SU-DHL-6 (cell line): Measurements from ENCODE around the gene ZNF438.
"Not testable (repeated sequence)": the region's sequence is repeated elsewhere in the genome, so short reads cannot be mapped to it uniquely, and the experiment has no call there.

Experiments used
- H2AFZ ChIP-seq: fragments of 200-600 bp; sonication (generic); 2 replicates; pipeline ENCODE4 v1.6.1; 2014; ENCODE audit warnings: low read depth, mild to moderate bottlenecking, moderate library complexity, mixed read lengths, antibody characterized with exemption, low read length; ENCODE audit not compliant: severe bottlenecking
- H3F3A ChIP-seq: fragments of 200-600 bp; shearing (Covaris generic); 2 replicates; pipeline ENCODE4 v1.6.0; 2016; ENCODE audit warnings: antibody characterized with exemption, mild to moderate bottlenecking; ENCODE audit not compliant: insufficient read depth
- H3K27ac ChIP-seq: fragments of 200-600 bp; sonication (generic); 2 replicates; pipeline ENCODE4 v1.5.1; 2016; ENCODE audit warnings: low read depth, mild to moderate bottlenecking, low read length, moderate library complexity, mixed read lengths
- H3K27me3 ChIP-seq: fragments of 200-600 bp; sonication (generic), shearing (Covaris generic); 2 replicates; pipeline ENCODE4 v1.6.0; 2014; ENCODE audit warnings: mild to moderate bottlenecking, low read length
- H3K36me3 ChIP-seq: fragments of 200-600 bp; sonication (generic); 2 replicates; pipeline ENCODE4 v1.6.1; 2014; ENCODE audit warnings: mild to moderate bottlenecking, low read length, mixed read lengths
- H3K4me2 ChIP-seq: fragments of 300-600, 200-600 bp; shearing (Covaris generic), sonication (generic); 2 replicates; pipeline ENCODE4 v1.6.0; 2014; ENCODE audit warnings: low read length, low read depth, mild to moderate bottlenecking; ENCODE audit not compliant: poor library complexity, severe bottlenecking
- H3K4me3 ChIP-seq: fragments of 200-600 bp; sonication (generic); 2 replicates; pipeline ENCODE4 v1.5.1; 2014; ENCODE audit warnings: antibody characterized with exemption, low read length, mild to moderate bottlenecking, mixed read lengths; ENCODE audit not compliant: insufficient read depth, poor library complexity, severe bottlenecking
- H3K79me2 ChIP-seq: fragments of 200-600 bp; sonication (generic); 2 replicates; pipeline ENCODE4 v1.6.1; 2014; ENCODE audit warnings: mild to moderate bottlenecking, low read length, moderate library complexity; ENCODE audit not compliant: insufficient read depth
- H3K9ac ChIP-seq: fragments of 200-600 bp; sonication (generic); 2 replicates; pipeline ENCODE4 v1.7.0; 2014; ENCODE audit warnings: mild to moderate bottlenecking, low read length
- H3K9me2 ChIP-seq: fragments of 200-600 bp; sonication (generic); replicated peaks from 2 replicates; pipeline ENCODE4 v1.6.1; 2014; ENCODE audit warnings: low read length; ENCODE audit not compliant: insufficient read depth
- H3K9me3 ChIP-seq: fragments of 200-600 bp; sonication (generic); 2 replicates; pipeline ENCODE4 v1.6.1; 2014; ENCODE audit warnings: low read length, mixed read lengths; ENCODE audit not compliant: insufficient read depth
- H4K20me1 ChIP-seq: fragments of 200-600 bp; sonication (generic); 2 replicates; pipeline ENCODE4 v1.6.1; 2014; ENCODE audit warnings: low read depth, mild to moderate bottlenecking, antibody characterized with exemption, low read length, moderate library complexity, mixed read lengths
- CTCF ChIP-seq: fragments of 200-600 bp; sonication (generic); IDR thresholded peaks from one replicate; pipeline ENCODE4 v1.5.1; 2017; ENCODE audit warnings: antibody characterized with exemption, mild to moderate bottlenecking, low read length, moderate library complexity; ENCODE audit not compliant: insufficient read depth, poor library complexity, severe bottlenecking
- EZH2phosphoT487 ChIP-seq: fragments of 200-600 bp; sonication (generic), shearing (Covaris generic); conservative IDR thresholded peaks from 2 replicates; pipeline ENCODE4 v1.6.1; 2018; ENCODE audit warnings: mild to moderate bottlenecking, antibody characterized with exemption, low read length, moderate library complexity, mixed read lengths

ZNF438 gene

GRCh38 chr10:30800368-30800767, 231.3 kb downstream of the ZNF438 start:
- no peak overlapping the region for H2AFZ ChIP-seq
- no peak overlapping the region for H3K4me2 ChIP-seq
- no peaks in the 10 kb centered on the region for H3K36me3 ChIP-seq
- H3K9me3 ChIP-seq, result no peaks in the 10 kb centered on the region
- no peak overlapping the region for H3K4me3 ChIP-seq
- TF ChIP-seq CTCF (no peak), EZH2phosphoT487 (no peak)
- no peaks in the 10 kb centered on the region for H3K27me3 ChIP-seq
- no peaks in the 10 kb centered on the region for H3K79me2 ChIP-seq
- H3K9me2 ChIP-seq, result no peaks in the 10 kb centered on the region
- no peak overlapping the region for H3K27ac ChIP-seq
- H3F3A ChIP-seq, result no peaks in the 10 kb centered on the region
- no peaks in the 10 kb centered on the region for H4K20me1 ChIP-seq
- no peak overlapping the region for H3K9ac ChIP-seq

GRCh38 chr10:30798646-30799185, 232.9 kb downstream of the ZNF438 start:
- Histone ChIP-seq H3K27me3 (no peaks in the 10 kb centered on the region), H3K27ac (no peak overlapping the region), H2AFZ (no peak overlapping the region), H4K20me1 (no peaks in the 10 kb centered on the region), H3K9me3 (no peaks in the 10 kb centered on the region), H3K79me2 (no peaks in the 10 kb centered on the region), H3K4me3 (no peak overlapping the region), H3K4me2 (no peak overlapping the region), H3F3A (no peaks in the 10 kb centered on the region), H3K9me2 (no peaks in the 10 kb centered on the region), H3K36me3 (no peaks in the 10 kb centered on the region), H3K9ac (no peak overlapping the region)
- no peak for TF ChIP-seq CTCF
- TF ChIP-seq EZH2phosphoT487, result no peak

- H3K9me3 ChIP-seq, H3K79me2 ChIP-seq, H3K4me3 ChIP-seq, H3K27me3 ChIP-seq, H3K4me2 ChIP-seq, H2AFZ ChIP-seq, H3K36me3 ChIP-seq, H3K27ac ChIP-seq, H3K9me2 ChIP-seq, H4K20me1 ChIP-seq, H3K9ac ChIP-seq, H3F3A ChIP-seq: not testable (repeated sequence)
Observed at GRCh38 chr10:30795024-30795423, 236.6 kb downstream of the ZNF438 start.
